ENCODE data around the gene RNASEH2C. TPM values are rescaled to one million over a fixed set of nuclear protein-coding genes. Genes with fewer than 3 reads are reported as not detected.

RNASEH2C gene
- total and polyA plus RNA-seq, 2 of the 13 experiments (the other 11 are each of a cell fraction or from before 2014, with no cell fraction given): 27.4 to 50.9 TPM

DNA sequence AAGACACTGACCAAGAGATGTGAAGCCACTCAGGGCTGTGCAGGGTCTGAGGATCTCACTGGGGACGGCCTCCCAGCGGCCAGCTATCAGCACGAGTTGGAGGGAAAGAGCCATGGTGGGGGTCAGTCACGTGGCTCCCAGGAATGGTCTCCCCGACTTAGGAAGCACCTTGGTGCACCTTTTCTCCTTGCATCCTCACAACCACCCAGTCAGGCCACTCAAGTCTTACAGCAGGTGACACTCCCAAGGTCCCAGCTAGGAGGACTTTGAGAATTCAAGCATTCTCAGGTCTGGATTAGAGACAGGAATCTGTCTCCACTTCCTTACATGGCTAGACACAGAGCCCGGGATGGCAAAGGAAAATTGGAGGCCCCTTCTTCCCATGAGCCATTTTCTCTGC, 2.7 kb downstream of the RNASEH2C start:
- BruUV-seq (replicated peaks): no TSS peak
- CTCF ChIA-PET (ENCODE audit: low intra/inter-chr PET ratio, low total read pairs): no interaction called here
- Histone ChIP-seq H3K4me3 (replicated peaks in 1 of 3; ENCODE audit: insufficient read depth in 1 of 3, low read depth in 2 of 3, low read length in 3 of 3) (no peak overlapping the region), H3K4me2 (ENCODE audit: low read depth, low read length) (no peak overlapping the region), H2AFZ (ENCODE audit: low read length) (no peak overlapping the region), H3K9me3 (ENCODE audit: low read length) (no peaks in the 10 kb centered on the region), H3K36me3 (replicated peaks in 1 of 2; ENCODE audit: control insufficient read depth in 1 of 2, insufficient read depth in 2 of 2, low read length in 2 of 2) (peaks cover 29 to 60% of the 10 kb centered on the region in 2 experiments), H3K79me2 (ENCODE audit: insufficient read depth, low read length) (peaks cover 13% of the 10 kb centered on the region), H3K9ac (ENCODE audit: insufficient read depth, low read depth, low read length) (no peak overlapping the region), H3K27me3 (ENCODE audit: control insufficient read depth in 1 of 2, insufficient read depth in 2 of 2, low read length in 2 of 2) (no peaks in the 10 kb centered on the region; a peak in 1 of 5 replicates), H4K20me1 (ENCODE audit: insufficient read depth, low read length) (peaks cover 8% of the 10 kb centered on the region), H3K4me1 (ENCODE audit: insufficient read depth, low read length) (peaks cover 32% of the 10 kb centered on the region), H3K27ac (ENCODE audit: extremely low read length, insufficient read depth, low read length) (no peak overlapping the region)
- TF ChIP-seq, protein P1, sequence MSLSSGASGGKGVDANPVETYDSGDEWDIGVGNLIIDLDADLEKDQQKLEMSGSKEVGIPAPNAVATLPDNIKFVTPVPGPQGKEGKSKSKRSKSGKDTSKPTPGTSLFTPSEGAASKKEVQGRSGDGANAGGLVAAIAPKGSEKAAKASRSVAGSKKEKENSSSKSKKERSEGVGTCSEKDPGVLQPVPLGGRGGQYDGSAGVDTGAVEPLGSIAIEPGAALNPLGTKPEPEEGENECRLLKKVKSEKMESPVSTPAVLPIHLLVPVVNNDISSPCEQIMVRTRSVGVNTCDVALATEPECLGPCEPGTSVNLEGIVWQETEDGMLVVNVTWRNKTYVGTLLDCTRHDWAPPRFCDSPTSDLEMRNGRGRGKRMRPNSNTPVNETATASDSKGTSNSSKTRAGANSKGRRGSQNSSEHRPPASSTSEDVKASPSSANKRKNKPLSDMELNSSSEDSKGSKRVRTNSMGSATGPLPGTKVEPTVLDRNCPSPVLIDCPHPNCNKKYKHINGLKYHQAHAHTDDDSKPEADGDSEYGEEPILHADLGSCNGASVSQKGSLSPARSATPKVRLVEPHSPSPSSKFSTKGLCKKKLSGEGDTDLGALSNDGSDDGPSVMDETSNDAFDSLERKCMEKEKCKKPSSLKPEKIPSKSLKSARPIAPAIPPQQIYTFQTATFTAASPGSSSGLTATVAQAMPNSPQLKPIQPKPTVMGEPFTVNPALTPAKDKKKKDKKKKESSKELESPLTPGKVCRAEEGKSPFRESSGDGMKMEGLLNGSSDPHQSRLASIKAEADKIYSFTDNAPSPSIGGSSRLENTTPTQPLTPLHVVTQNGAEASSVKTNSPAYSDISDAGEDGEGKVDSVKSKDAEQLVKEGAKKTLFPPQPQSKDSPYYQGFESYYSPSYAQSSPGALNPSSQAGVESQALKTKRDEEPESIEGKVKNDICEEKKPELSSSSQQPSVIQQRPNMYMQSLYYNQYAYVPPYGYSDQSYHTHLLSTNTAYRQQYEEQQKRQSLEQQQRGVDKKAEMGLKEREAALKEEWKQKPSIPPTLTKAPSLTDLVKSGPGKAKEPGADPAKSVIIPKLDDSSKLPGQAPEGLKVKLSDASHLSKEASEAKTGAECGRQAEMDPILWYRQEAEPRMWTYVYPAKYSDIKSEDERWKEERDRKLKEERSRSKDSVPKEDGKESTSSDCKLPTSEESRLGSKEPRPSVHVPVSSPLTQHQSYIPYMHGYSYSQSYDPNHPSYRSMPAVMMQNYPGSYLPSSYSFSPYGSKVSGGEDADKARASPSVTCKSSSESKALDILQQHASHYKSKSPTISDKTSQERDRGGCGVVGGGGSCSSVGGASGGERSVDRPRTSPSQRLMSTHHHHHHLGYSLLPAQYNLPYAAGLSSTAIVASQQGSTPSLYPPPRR (CRISPR knock-in tag; IDR thresholded peaks at IDR 0.05; ENCODE audit: borderline replicate concordance): no peak
- no peak for TF ChIP-seq SUZ12 (IDR thresholded peaks at IDR 0.05; ENCODE audit: low read depth, low read length)
- TF ChIP-seq GTF3A (CRISPR knock-in tag; conservative IDR thresholded peaks at IDR 0.05): no peak
- TF ChIP-seq NFYB (CRISPR knock-in tag; IDR thresholded peaks at IDR 0.05): no peak
- TF ChIP-seq MTA1 (CRISPR knock-in tag; IDR thresholded peaks at IDR 0.05; ENCODE audit: borderline replicate concordance): no peak
- no peak for TF ChIP-seq ZNF44 (CRISPR knock-in tag; IDR thresholded peaks at IDR 0.05)
- TF ChIP-seq, protein P2, sequence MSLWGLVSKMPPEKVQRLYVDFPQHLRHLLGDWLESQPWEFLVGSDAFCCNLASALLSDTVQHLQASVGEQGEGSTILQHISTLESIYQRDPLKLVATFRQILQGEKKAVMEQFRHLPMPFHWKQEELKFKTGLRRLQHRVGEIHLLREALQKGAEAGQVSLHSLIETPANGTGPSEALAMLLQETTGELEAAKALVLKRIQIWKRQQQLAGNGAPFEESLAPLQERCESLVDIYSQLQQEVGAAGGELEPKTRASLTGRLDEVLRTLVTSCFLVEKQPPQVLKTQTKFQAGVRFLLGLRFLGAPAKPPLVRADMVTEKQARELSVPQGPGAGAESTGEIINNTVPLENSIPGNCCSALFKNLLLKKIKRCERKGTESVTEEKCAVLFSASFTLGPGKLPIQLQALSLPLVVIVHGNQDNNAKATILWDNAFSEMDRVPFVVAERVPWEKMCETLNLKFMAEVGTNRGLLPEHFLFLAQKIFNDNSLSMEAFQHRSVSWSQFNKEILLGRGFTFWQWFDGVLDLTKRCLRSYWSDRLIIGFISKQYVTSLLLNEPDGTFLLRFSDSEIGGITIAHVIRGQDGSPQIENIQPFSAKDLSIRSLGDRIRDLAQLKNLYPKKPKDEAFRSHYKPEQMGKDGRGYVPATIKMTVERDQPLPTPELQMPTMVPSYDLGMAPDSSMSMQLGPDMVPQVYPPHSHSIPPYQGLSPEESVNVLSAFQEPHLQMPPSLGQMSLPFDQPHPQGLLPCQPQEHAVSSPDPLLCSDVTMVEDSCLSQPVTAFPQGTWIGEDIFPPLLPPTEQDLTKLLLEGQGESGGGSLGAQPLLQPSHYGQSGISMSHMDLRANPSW (CRISPR knock-in tag; IDR thresholded peaks at IDR 0.05; ENCODE audit: borderline replicate concordance): no peak
- DNase-seq (ENCODE audit: low spot score): no peak
- intact Hi-C loops (cut with micrococcal nuclease; ENCODE audit: unreplicated experiment): no loop called here
- in situ Hi-C loops (cut with HindIII; ENCODE audit: extremely low pct_ligation_motif_present, low pct_unique_long_range_greater_than_20kb): loop anchor here (10.0 kb wide), 2 partner anchors 97 to 267 kb away; no protein-coding TSS in a partner anchor
- 96% methylated on average over 4 of the region's 6 CpGs for WGBS (ENCODE audit: low lambda C conversion rate)
- no peak for ATAC-seq
- no peak for FAIRE-seq
- POLR2A ChIA-PET: no interaction called here
